Measurements from ENCODE around the gene CDH16.
"Not testable (repeated sequence)": the region's sequence is repeated elsewhere in the genome, so short reads cannot be mapped to it uniquely, and the experiment has no call there.

CDH16 gene

GRCh38 chr16:66918803-66919568 lies at the start of gene CDH16:
Gene CDH16 (minus strand): TSS chr16:66918885. CDS start chr16:66918065, 820 bp downstream.
- DNase-seq, result no peak

GRCh38 chr16:66964049-66964448 lies 45.4 kb upstream of the CDH16 start:
- DNase-seq, result no peak

GRCh38 chr16:66961914-66962313 lies 43.2 kb upstream of the CDH16 start:
- no peak for DNase-seq

GRCh38 chr16:66961065-66961744 lies 42.5 kb upstream of the CDH16 start, which contains the start of gene CES3:
Gene CES3 (plus strand): TSS chr16:66961266. CDS start chr16:66961308, 42 bp downstream.
- peak; percentile 43 for DNase-seq

GRCh38 chr16:66960270-66960669 lies 41.6 kb upstream of the CDH16 start:
- no peak for DNase-seq

GRCh38 chr16:66959704-66960161 lies 41.0 kb upstream of the CDH16 start:
- no peak for DNase-seq

- no peak for DNase-seq
These were observed 40.4 kb upstream of the CDH16 start for GRCh38 chr16:66958857-66959703.

- DNase-seq, result not testable (repeated sequence)
These were observed 37.4 kb upstream of the CDH16 start for GRCh38 chr16:66956154-66956457.

GRCh38 chr16:66955363-66956153 lies 36.9 kb upstream of the CDH16 start:
- not testable (repeated sequence) for DNase-seq

GRCh38 chr16:66954097-66954659 lies 35.5 kb upstream of the CDH16 start:
- peak; percentile 18 for DNase-seq

- DNase-seq, result no peak
These were observed 34.9 kb upstream of the CDH16 start for GRCh38 chr16:66953462-66954096.

- DNase-seq, result no peak
These were observed 33.9 kb upstream of the CDH16 start for GRCh38 chr16:66952430-66953110.

GRCh38 chr16:66950971-66951790 lies 32.5 kb upstream of the CDH16 start:
- DNase-seq, result no peak

GRCh38 chr16:66950437-66950836 lies 31.8 kb upstream of the CDH16 start:
- DNase-seq, result no peak

GRCh38 chr16:66949472-66949871 lies 30.8 kb upstream of the CDH16 start:
- no peak for DNase-seq

GRCh38 chr16:66948837-66949225 lies 30.1 kb upstream of the CDH16 start:
- no peak for DNase-seq

GRCh38 chr16:66948134-66948836 lies 29.6 kb upstream of the CDH16 start:
- no peak for DNase-seq

GRCh38 chr16:66947302-66948065 lies 28.8 kb upstream of the CDH16 start:
- no peak for DNase-seq

GRCh38 chr16:66946974-66947301 lies 28.3 kb upstream of the CDH16 start:
- no peak for DNase-seq
